Kidney (tissue), 14 donors: Measurements from ENCODE around the gene C1QTNF3. TPM values are rescaled to one million over a fixed set of nuclear protein-coding genes. Genes with fewer than 3 reads are reported as not detected.

Experiments used
- DNase-seq, 5 donors: peaks; one replicate each; pipeline ENCODE4 v3.0.0-alpha.2; 2013 to 2020
- FAIRE-seq: peaks from 2 replicates; lab custom pipeline; 2012; peaks lifted over from hg19 to GRCh38; lab: Jason Lieb, UNC
- H3K27ac ChIP-seq, 2 donors: one replicate each; pipeline ENCODE4 v1.7.0; 2013; ENCODE audit warnings: low read depth in 2 of 2, low read length in 2 of 2, inconsistent platforms in 1 of 2
- H3K27me3 ChIP-seq: one replicate; pipeline ENCODE4 v1.7.1; 2013; ENCODE audit warnings: low read length, inconsistent platforms; ENCODE audit not compliant: control insufficient read depth, insufficient read depth
- H3K36me3 ChIP-seq, 3 donors: one replicate each; pipeline versions ENCODE4 v1.7.0 to v1.7.1; 2013; ENCODE audit warnings: low read length in 3 of 3, control low read depth in 1 of 3, inconsistent platforms in 1 of 3; ENCODE audit not compliant: insufficient read depth in 3 of 3, control insufficient read depth in 2 of 3
- H3K4me1 ChIP-seq, 3 donors: one replicate each; pipeline versions ENCODE4 v1.7.0 to v1.7.1; 2013; ENCODE audit warnings: low read length in 3 of 3, inconsistent platforms in 1 of 3, low read depth in 1 of 3; ENCODE audit not compliant: control insufficient read depth in 2 of 3, insufficient read depth in 2 of 3
- H3K4me3 ChIP-seq, 3 donors: one replicate each; pipeline versions ENCODE4 v1.7.0 to v1.8.1; 2013; ENCODE audit warnings: low read length in 3 of 3, control low read depth in 1 of 3, inconsistent platforms in 1 of 3
- H3K9ac ChIP-seq, 3 donors: one replicate each; pipeline versions ENCODE4 v1.7.0 to v1.7.1; 2013; ENCODE audit warnings: low read length in 3 of 3, control low read depth in 1 of 3, inconsistent platforms in 1 of 3
- H3K9me3 ChIP-seq, 3 donors: one replicate each; pipeline versions ENCODE4 v1.7.0 to v1.7.1; 2013; ENCODE audit warnings: low read length in 3 of 3, control low read depth in 1 of 3, inconsistent platforms in 1 of 3; ENCODE audit not compliant: control insufficient read depth in 2 of 3, insufficient read depth in 1 of 3
- intact Hi-C: fragments of 100-400 bp; cut with DNase I; formaldehyde crosslinking; loops from one replicate; pipeline ENCODE4 v1.11.1; 2022
- polyA plus RNA-seq: library from polyadenylated mRNA; stranded (reverse); fragments of 350-450 nt; fragmentation: Illumina TruSeq; extraction: RNeasy Lipid Tissue Mini Kit (QIAGEN cat#74804); gene quantifications from one replicate; pipeline ENCODE4 v1.2.3, GENCODE V29; 2014; ENCODE audit warnings: low read depth, low replicate concordance; ENCODE audit not compliant: insufficient read depth
- total RNA-seq: library from RNA; stranded (reverse); fragmentation: NEBNext Ultra II Directional; extraction: Animal tissue kit (Norgen Biotek cat#: 25700); gene quantifications from one replicate; pipeline ENCODE4 v1.2.1, GENCODE V29; 2021
- TF ChIP-seq, protein P1 (sequence below): IDR thresholded peaks from 3 replicates; pipeline ENCODE4 v1.5.1; 2012; ENCODE audit warnings: mild to moderate bottlenecking, moderate library complexity, borderline replicate concordance; ENCODE audit not compliant: insufficient read depth; ENCODE audit errors: extremely low read depth
- donor health status: control.
- donor health status: control.
- donor health status: control.
- donor health status: control.
- donor health status: control.
- donor health status: DM: yes; HTN: yes; CAD: no.
- donor health status: Normal renal cell carcinoma (clear cell type).

C1QTNF3 gene
- total and polyA plus RNA-seq, 2 donors from 2014 or later: 6.3 to 38.4 TPM

DNA sequence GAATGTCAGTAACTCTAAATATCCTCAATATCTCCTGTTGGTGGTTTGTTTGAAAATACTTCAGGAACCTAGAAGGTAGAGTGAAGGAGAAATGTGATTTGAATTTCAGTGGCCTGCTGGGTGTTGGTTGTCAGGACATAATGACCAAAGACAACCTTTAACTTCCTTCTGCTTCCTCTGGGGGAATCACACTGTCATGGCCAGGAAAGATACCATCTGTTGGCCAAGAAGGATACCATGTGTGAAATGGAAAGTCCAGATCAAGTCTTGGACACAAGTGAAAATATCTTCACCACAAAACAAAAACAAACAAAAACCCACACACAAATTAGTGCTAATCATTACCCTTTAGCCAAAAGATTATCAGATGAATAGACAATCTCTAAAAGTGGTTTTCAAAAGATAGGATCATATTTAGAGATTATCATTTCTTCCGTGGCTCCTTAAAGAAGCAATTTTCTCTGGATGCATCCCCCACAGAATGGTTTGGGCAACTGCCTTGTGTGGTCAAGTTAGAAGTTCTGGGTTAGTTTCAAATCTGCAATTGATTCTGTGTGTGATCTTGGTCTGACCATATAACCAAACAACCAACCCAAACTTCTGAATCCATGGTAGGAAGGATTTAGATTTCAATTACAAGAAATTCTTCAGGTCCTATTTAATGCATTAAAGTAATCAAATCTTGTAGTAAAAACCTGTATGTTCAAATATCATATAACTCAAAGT, 1.6 kb downstream of the C1QTNF3 start:
- no peaks in the 10 kb centered on the region for H3K27me3 ChIP-seq
- intact Hi-C loops: no loop called here
- H3K4me1 ChIP-seq: peaks cover 4 to 8% (median 4%) of the 10 kb centered on the region in 3 donors
- no peaks in the 10 kb centered on the region for H3K36me3 ChIP-seq
- no peak for DNase-seq
- H3K9ac ChIP-seq: no peak overlapping the region
- FAIRE-seq: no peak
- H3K9me3 ChIP-seq: no peaks in the 10 kb centered on the region
- H3K27ac ChIP-seq: no peak overlapping the region
- TF ChIP-seq, protein P1, sequence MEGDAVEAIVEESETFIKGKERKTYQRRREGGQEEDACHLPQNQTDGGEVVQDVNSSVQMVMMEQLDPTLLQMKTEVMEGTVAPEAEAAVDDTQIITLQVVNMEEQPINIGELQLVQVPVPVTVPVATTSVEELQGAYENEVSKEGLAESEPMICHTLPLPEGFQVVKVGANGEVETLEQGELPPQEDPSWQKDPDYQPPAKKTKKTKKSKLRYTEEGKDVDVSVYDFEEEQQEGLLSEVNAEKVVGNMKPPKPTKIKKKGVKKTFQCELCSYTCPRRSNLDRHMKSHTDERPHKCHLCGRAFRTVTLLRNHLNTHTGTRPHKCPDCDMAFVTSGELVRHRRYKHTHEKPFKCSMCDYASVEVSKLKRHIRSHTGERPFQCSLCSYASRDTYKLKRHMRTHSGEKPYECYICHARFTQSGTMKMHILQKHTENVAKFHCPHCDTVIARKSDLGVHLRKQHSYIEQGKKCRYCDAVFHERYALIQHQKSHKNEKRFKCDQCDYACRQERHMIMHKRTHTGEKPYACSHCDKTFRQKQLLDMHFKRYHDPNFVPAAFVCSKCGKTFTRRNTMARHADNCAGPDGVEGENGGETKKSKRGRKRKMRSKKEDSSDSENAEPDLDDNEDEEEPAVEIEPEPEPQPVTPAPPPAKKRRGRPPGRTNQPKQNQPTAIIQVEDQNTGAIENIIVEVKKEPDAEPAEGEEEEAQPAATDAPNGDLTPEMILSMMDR: no peak
- no peak overlapping the region for H3K4me3 ChIP-seq

GRCh38 chr5:34040472-34040871, 2.5 kb downstream of the C1QTNF3 start:
- Histone ChIP-seq H3K36me3 (no peaks in the 10 kb centered on the region), H3K27me3 (no peaks in the 10 kb centered on the region), H3K9ac (no peak overlapping the region), H3K4me1 (peaks cover 4 to 8% (median 4%) of the 10 kb centered on the region in 3 donors), H3K4me3 (no peak overlapping the region), H3K27ac (no peak overlapping the region), H3K9me3 (no peaks in the 10 kb centered on the region)
- TF ChIP-seq, protein P1: no peak
- FAIRE-seq: no peak
- DNase-seq: no peak
- intact Hi-C loops: no loop called here

DNA sequence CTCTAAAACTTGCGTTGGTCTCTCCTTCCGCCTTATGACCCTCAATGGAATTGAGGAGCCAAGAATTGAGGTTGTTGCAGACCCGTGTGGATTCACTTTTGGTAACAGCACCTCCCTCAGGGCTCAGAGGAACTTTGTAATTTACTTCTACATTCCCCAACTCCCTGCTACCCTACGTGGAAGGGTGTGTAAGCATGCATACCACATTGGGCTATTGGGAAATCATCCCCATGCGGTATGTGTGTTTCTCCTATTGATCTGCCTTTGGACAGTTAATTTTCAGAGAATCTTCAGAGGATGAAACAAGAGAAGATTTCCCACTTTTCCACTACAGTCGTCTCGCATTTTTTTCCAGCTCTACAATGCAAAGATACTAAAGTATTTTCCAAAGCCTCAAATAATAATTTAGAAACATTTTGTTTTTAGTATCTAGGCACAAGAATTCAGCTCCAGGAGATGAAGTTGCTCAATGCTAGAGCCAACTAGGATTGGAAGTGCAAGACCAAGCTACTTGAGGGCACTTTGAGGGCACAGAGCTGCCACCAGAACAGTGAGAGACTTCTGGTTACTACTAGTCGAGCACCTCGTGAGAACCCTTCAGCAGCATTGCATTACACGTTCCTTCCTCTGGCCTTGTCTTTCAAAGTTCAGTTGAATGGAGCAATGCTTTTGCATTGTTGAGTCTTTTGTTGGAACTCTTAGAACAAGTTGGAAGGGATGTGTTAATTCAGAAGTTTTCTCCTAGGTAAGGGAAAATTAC, 3.4 kb downstream of the C1QTNF3 start:
- H3K27ac ChIP-seq: no peak overlapping the region
- H3K36me3 ChIP-seq: peaks cover 0 to 6% (median 2%) of the 10 kb centered on the region in 3 donors
- intact Hi-C loops: no loop called here
- H3K4me3 ChIP-seq: no peak overlapping the region
- H3K9me3 ChIP-seq: no peaks in the 10 kb centered on the region
- TF ChIP-seq, protein P1: no peak
- H3K9ac ChIP-seq: no peak overlapping the region
- DNase-seq (no peak), FAIRE-seq (no peak)
- no peaks in the 10 kb centered on the region for H3K27me3 ChIP-seq
- H3K4me1 ChIP-seq: peaks cover 4 to 8% (median 4%) of the 10 kb centered on the region in 3 donors
